Stomach smooth muscle (tissue), 2 donors: ENCODE data around the gene METAP1.
A peak's percentile ranks its signal among the peaks of the same experiment; 100 is the strongest.
"Not testable (repeated sequence)": the region's sequence is repeated elsewhere in the genome, so short reads cannot be mapped to it uniquely, and the experiment has no call there.

Source experiments
- H3K27ac ChIP-seq: one replicate; pipeline ENCODE4 v1.7.0; 2013; ENCODE audit warnings: mild to moderate bottlenecking, low read length, inconsistent platforms
- H3K27me3 ChIP-seq, 2 donors: one replicate each; pipeline ENCODE4 v1.7.0; 2013; ENCODE audit warnings: low read length in 2 of 2; ENCODE audit not compliant: insufficient read depth in 2 of 2, control insufficient read depth in 1 of 2
- H3K36me3 ChIP-seq, 2 donors: one replicate each; pipeline ENCODE4 v1.7.0; 2013; ENCODE audit warnings: low read length in 2 of 2; ENCODE audit not compliant: control insufficient read depth in 2 of 2, insufficient read depth in 2 of 2
- H3K4me1 ChIP-seq: one replicate; pipeline ENCODE4 v1.7.0; 2013; ENCODE audit warnings: low read length; ENCODE audit not compliant: control insufficient read depth, insufficient read depth
- H3K4me3 ChIP-seq, 2 donors: one replicate each; pipeline ENCODE4 v1.7.0; 2013; ENCODE audit warnings: low read length in 2 of 2
- H3K9ac ChIP-seq, 2 donors: one replicate each; pipeline ENCODE4 v1.7.0; 2013; ENCODE audit warnings: low read length in 2 of 2, mild to moderate bottlenecking in 1 of 2
- H3K9me3 ChIP-seq, 2 donors: one replicate each; pipeline ENCODE4 v1.7.0; 2013; ENCODE audit warnings: low read length in 2 of 2; ENCODE audit not compliant: control insufficient read depth in 2 of 2
- donor health status: healthy.
- donor health status: Pancreatic carcinoma.

The METAP1 gene

DNA sequence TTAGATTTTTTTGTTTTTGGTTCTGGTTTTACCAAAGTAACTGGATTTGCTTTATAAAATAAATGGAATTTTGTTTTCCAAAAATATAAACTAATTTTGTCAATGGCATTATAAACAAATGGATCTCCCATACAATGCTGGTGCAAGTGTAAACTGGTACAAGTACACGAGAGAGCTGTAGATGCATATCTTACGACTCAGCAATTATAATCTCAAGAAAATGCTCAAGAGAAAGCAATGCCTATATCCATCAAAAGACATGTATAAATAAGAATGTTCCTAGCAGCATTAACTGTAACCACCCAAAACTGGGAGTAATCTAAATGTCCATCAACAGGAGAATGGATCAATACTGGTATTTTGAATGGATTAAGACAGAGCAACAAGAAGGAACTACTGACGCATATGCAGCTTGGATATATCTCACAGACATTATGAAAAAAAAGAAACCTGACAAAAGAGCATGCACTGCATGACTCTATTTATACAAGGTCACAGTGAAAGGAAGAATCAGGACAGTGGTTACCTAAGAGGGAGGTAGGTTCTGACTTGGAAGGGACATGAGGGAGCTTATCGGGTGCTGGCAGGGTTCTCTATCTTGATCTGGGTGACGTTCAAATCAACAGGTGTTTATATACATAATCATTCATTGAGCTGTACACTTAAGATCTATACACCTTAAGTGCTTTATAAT, 83.6 kb downstream of the METAP1 start:
- Histone ChIP-seq H3K9me3 (no peaks in the 10 kb centered on the region), H3K4me3 (no peak overlapping the region), H3K36me3 (peaks cover 54 to 59% of the 10 kb centered on the region in 2 donors), H3K27ac (no peak overlapping the region), H3K27me3 (no peaks in the 10 kb centered on the region), H3K4me1 (no peaks in the 10 kb centered on the region), H3K9ac (no peak overlapping the region)

DNA sequence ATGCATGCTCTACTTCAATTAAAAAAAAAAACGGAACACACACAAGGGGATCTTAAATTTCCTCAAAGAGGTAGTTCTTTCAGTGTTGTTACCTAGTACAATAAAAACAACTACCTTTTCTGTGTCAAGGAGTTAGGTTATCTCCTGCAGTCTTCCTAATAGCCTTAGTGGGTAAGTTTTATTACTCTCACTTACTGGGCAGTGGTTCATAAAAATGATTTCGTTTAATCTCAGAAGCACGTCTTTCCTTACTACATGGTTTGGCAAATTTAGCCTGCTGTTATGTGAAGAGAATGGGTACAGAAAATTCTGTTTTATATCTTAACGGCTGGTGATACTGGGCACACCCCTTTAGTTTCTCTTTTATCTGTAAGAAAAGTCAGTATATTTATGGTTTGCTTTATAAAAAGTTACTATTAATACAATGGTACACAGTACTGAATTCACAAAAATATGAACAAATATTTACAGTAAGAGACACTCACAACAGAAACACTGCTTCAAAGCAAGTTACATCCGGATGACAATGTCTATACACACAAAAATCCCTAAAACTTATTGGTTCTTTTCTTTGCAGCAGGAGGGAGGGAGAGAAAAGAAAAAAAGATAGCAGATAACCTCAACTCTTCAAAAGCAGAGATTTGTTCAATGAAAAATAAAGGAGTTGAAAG, 84.2 kb downstream of the METAP1 start:
- no peak overlapping the region for H3K9ac ChIP-seq
- H3K9me3 ChIP-seq, result no peaks in the 10 kb centered on the region
- H3K27me3 ChIP-seq, result no peaks in the 10 kb centered on the region
- no peak overlapping the region for H3K4me3 ChIP-seq
- H3K36me3 ChIP-seq, result peaks cover 52 to 60% of the 10 kb centered on the region in 2 donors
- no peak overlapping the region for H3K27ac ChIP-seq
- H3K4me1 ChIP-seq, result no peaks in the 10 kb centered on the region

DNA sequence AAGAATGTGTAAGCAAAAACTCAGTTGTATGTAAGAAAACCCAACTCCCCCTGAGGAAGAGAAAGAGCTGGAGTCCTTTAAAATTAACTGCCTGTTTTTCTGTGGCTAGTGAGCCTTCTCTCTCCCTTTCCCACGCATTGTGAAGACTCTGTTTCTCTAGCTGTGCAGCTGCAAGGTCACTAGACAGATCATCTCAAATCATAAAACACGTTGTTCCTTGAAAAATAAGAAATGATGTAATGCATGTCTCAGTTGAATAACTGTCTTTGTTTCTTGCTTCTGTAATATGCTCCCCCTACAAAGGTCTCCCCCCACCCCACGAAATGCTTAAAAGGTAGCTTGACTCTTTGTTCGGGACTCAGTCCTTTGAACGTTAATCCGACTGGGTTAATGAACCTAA, 85.3 kb downstream of the METAP1 start:
- peaks cover 50 to 57% of the 10 kb centered on the region in 2 donors for H3K36me3 ChIP-seq
- not testable (repeated sequence) for H3K27me3 ChIP-seq, H3K4me1 ChIP-seq, H3K9me3 ChIP-seq, H3K27ac ChIP-seq, H3K9ac ChIP-seq, H3K4me3 ChIP-seq

GRCh38 chr4:99082192-99082591, 86.7 kb downstream of the METAP1 start:
- peaks cover 2% of the 10 kb centered on the region for H3K4me1 ChIP-seq

GRCh38 chr4:99084595-99084994, 89.1 kb downstream of the METAP1 start:
- Histone ChIP-seq H3K4me1 (peaks cover 8% of the 10 kb centered on the region), H3K36me3 (peaks cover 34 to 37% of the 10 kb centered on the region in 2 donors), H3K9ac (no peak overlapping the region), H3K27ac (no peak overlapping the region), H3K9me3 (no peaks in the 10 kb centered on the region), H3K4me3 (no peak overlapping the region), H3K27me3 (no peaks in the 10 kb centered on the region)

More at GRCh38 chr4:99082192-99082591, 86.7 kb downstream of the METAP1 start:
- Histone ChIP-seq H3K4me3 (no peak overlapping the region), H3K27me3 (no peaks in the 10 kb centered on the region), H3K9me3 (no peaks in the 10 kb centered on the region), H3K27ac (no peak overlapping the region), H3K36me3 (peaks cover 45 to 47% of the 10 kb centered on the region in 2 donors), H3K9ac (no peak overlapping the region)

- H3K9me3 ChIP-seq, result no peaks in the 10 kb centered on the region
- no peaks in the 10 kb centered on the region for H3K27me3 ChIP-seq
- peaks cover 11 to 12% of the 10 kb centered on the region in 2 donors for H3K36me3 ChIP-seq
- H3K4me3 ChIP-seq, result peak overlapping the region; percentile 80 to 88
- peaks cover 8% of the 10 kb centered on the region for H3K4me1 ChIP-seq
- peak overlapping the region; percentile 86 to 94 for H3K9ac ChIP-seq
- peak overlapping the region; percentile 87 for H3K27ac ChIP-seq
These were observed 92.5 kb downstream of the METAP1 start for GRCh38 chr4:99088023-99088449.

DNA sequence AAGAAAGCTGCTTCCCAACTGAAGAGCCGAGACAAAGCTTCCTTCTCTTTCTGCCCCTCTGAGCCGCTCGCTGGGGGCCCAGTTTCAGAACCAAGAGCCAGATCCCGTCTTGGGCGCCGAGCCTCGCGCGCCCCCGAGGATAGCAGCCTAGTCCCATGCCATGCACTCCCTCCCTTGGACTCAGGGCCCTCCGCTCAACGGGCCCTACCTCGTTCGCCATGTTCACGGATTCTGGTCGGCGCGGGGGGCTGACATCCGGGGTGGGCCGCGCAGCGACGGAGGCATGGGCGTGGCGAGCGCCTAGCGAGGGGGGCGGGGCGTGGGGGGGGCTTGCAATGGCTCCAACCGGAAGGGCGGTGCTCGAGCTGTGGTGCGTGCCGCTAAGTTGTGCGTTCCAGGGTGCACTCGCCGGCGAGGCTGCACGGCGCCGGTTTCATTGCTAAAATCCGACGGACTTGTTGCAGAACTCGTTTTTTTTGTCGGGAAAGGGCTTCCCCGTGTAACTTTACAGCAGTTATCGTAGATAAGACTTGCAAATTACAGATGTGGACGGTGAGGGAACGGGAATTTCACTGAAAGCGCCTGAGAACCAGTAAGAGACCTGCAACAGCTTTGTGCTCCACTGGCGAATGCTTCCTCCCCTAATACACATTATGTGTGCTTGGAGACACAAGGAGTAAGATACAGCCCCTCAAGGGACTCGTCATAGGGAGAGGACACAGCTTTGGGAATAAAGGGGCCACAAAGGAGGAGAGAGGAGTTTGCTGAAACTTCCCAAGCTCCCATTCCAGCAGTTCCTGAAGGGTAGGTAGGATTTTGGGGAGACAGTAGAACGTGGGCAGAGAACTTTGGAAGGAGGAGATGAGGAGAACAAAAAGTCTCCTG, 93.2 kb downstream of the METAP1 start, which contains the start of gene ADH5:
ADH5 (minus strand) TSS at position 308 of the 885 bp plus-strand sequence; CDS start at position 220, 88 bp downstream.
- Histone ChIP-seq H3K27ac (peak within 1 kb of the TSS; percentile 87), H3K9me3 (no peaks in the 10 kb centered on the region), H3K9ac (peak within 1 kb of the TSS; percentile 92 to 94), H3K36me3 (peaks cover 6 to 12% of the 10 kb centered on the region in 2 donors), H3K4me3 (peak within 1 kb of the TSS; percentile 88 to 100), H3K4me1 (peaks cover 8% of the 10 kb centered on the region), H3K27me3 (no peaks in the 10 kb centered on the region)

DNA sequence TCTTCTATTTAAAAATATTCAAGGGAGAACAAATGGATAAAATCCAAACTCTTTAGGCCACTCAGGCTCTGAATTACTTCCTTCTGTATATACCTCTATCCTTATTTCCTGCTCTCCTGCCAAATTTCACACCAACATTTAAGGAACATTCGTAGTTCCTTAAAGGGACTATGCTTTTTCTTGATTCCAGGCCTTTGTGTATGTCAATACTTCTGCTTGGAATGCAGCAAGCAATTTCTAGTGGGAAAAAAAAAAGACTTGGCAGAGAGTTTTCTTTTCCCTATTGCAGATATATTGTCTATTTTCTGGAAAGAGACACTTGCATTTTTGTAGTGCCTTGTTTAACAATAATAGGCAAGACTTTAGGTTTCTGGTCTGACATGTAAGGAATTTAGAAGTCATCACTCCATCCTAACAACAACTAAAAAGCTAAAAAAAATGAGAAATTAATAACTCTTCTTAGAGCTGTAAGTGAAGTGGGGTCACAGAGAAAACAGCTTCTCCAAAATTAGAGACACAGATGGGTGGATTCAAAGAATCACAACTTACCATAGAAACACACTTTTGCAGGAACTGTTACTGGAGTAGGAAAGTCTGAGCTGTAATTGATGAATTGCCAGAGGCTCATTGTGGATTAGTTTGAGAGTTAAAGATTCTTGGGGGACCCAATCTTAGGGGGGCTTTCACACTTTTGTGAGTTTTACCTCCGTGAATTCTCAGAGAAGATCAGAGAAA, 95.1 kb downstream of the METAP1 start:
- no peak overlapping the region for H3K9ac ChIP-seq
- H3K4me3 ChIP-seq, result peak overlapping the region; percentile 27 to 88

GRCh38 chr4:99091216-99091575, 95.7 kb downstream of the METAP1 start:
- Histone ChIP-seq H3K36me3 (no peaks in the 10 kb centered on the region), H3K9me3 (no peaks in the 10 kb centered on the region), H3K9ac (no peak overlapping the region), H3K4me1 (peaks cover 6% of the 10 kb centered on the region), H3K27me3 (no peaks in the 10 kb centered on the region), H3K27ac (no peak overlapping the region), H3K4me3 (peak overlapping the region in 1 of 2 donors; percentile 27)

More for the DNA sequence above, 95.1 kb downstream of the METAP1 start:
- H3K27me3 ChIP-seq, result no peaks in the 10 kb centered on the region
- no peaks in the 10 kb centered on the region for H3K36me3 ChIP-seq
- H3K9me3 ChIP-seq, result no peaks in the 10 kb centered on the region
- H3K4me1 ChIP-seq, result peaks cover 6% of the 10 kb centered on the region
- H3K27ac ChIP-seq, result no peak overlapping the region

DNA sequence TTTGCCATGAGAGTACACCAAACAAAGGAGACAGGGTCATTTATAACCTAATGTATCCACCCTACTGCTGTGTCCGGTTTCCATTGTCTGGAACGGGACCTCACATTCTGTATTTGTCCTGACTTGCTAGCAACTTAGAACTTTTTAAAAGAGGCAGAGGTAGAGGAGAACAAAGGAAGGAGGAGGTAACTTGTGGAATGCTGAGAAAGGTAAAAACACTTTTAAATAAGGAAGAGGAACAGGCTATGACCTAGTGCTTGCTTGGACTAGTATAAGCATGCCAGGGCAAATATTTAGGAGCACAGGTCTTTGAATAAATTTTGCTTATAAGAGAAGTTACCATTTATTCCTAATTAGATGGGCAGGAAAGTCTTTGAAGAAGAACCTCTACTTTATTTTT, 96.3 kb downstream of the METAP1 start:
- H3K36me3 ChIP-seq, H3K4me3 ChIP-seq, H3K4me1 ChIP-seq, H3K9me3 ChIP-seq, H3K27ac ChIP-seq, H3K27me3 ChIP-seq, H3K9ac ChIP-seq: not testable (repeated sequence)
